H9 (cell line): Measurements from ENCODE around the gene CFAP61. TPM values are rescaled to one million over a fixed set of nuclear protein-coding genes. Genes with fewer than 3 reads are reported as not detected.

Experiments used
- DNase-seq: peaks from one replicate; pipeline ENCODE4 v3.0.0-alpha.2; 2017
- H2AFZ ChIP-seq: one replicate; pipeline ENCODE4 v1.6.1; 2013; ENCODE audit warnings: mild to moderate bottlenecking, low read length, control low read depth, moderate library complexity
- H2AK5ac ChIP-seq: 2 replicates; pipeline ENCODE4 v1.6.1; 2013; ENCODE audit warnings: low read length, control low read depth, mixed read lengths; ENCODE audit not compliant: insufficient read length
- H2BK120ac ChIP-seq: one replicate; pipeline ENCODE4 v1.6.1; 2013; ENCODE audit warnings: low read depth, mild to moderate bottlenecking, low read length, control low read depth, inconsistent platforms; ENCODE audit not compliant: poor library complexity, severe bottlenecking
- H2BK12ac ChIP-seq: 2 replicates; pipeline ENCODE4 v1.6.1; 2013; ENCODE audit warnings: low read length, control low read depth, mixed read lengths, low read depth; ENCODE audit not compliant: insufficient read length
- H2BK15ac ChIP-seq: 2 replicates; pipeline ENCODE4 v1.6.1; 2013; ENCODE audit warnings: low read depth, low read length, control low read depth
- H2BK20ac ChIP-seq: one replicate; pipeline ENCODE4 v1.6.1; 2013; ENCODE audit warnings: low read depth, mild to moderate bottlenecking, low read length, control low read depth, inconsistent platforms; ENCODE audit not compliant: poor library complexity, severe bottlenecking
- H2BK5ac ChIP-seq: 2 replicates; pipeline ENCODE4 v1.6.1; 2013; ENCODE audit warnings: low read length, control low read depth, mixed read lengths; ENCODE audit not compliant: insufficient read length
- H3K14ac ChIP-seq: 2 replicates; pipeline ENCODE4 v1.6.1; 2013; ENCODE audit warnings: low read length, control low read depth; ENCODE audit not compliant: insufficient read depth
- H3K18ac ChIP-seq: 2 replicates; pipeline ENCODE4 v1.6.1; 2013; ENCODE audit warnings: low read depth, mild to moderate bottlenecking, mixed read lengths, low read length, control low read depth; ENCODE audit not compliant: insufficient read length
- H3K23ac ChIP-seq: 2 replicates; pipeline ENCODE4 v1.6.1; 2013; ENCODE audit warnings: low read length, control low read depth, mixed read lengths, low read depth; ENCODE audit not compliant: insufficient read length
- H3K23me2 ChIP-seq: 2 replicates; pipeline ENCODE4 v1.6.1; 2013; ENCODE audit warnings: low read depth, mild to moderate bottlenecking, mixed read lengths, low read length, control low read depth; ENCODE audit not compliant: insufficient read length, poor library complexity, severe bottlenecking
- H3K27ac ChIP-seq: 2 replicates; pipeline ENCODE4 v1.5.1; 2013; ENCODE audit warnings: low read length, control low read depth, mixed read lengths, low read depth; ENCODE audit not compliant: insufficient read length
- H3K27me3 ChIP-seq: 2 replicates; pipeline ENCODE4 v1.6.1; 2013; ENCODE audit warnings: low read length, control low read depth, inconsistent platforms; ENCODE audit not compliant: insufficient read depth
- H3K4ac ChIP-seq: 2 replicates; pipeline ENCODE4 v1.6.1; 2013; ENCODE audit warnings: low read depth, mild to moderate bottlenecking, control low read depth, inconsistent platforms, low read length, moderate library complexity
- H3K4me1 ChIP-seq: 2 replicates; pipeline ENCODE4 v1.6.1; 2013; ENCODE audit warnings: low read length, control low read depth, inconsistent platforms; ENCODE audit not compliant: insufficient read depth
- H3K4me2 ChIP-seq: 2 replicates; pipeline ENCODE4 v1.6.1; 2013; ENCODE audit warnings: low read length, control low read depth, mixed read lengths; ENCODE audit not compliant: insufficient read length, insufficient read depth
- H3K56ac ChIP-seq: 2 replicates; pipeline ENCODE4 v1.6.1; 2013; ENCODE audit warnings: low read depth, mild to moderate bottlenecking, mixed read lengths, low read length, control low read depth; ENCODE audit not compliant: insufficient read length
- H3K79me1 ChIP-seq: 2 replicates; pipeline ENCODE4 v1.6.1; 2013; ENCODE audit warnings: low read depth, mild to moderate bottlenecking, moderate library complexity, low read length, control low read depth, inconsistent platforms; ENCODE audit not compliant: insufficient read depth, poor library complexity, severe bottlenecking
- H3K79me2 ChIP-seq: 2 replicates; pipeline ENCODE4 v1.6.1; 2013; ENCODE audit warnings: low read length, control low read depth, inconsistent platforms; ENCODE audit not compliant: insufficient read depth
- H3K9ac ChIP-seq: 2 replicates; pipeline ENCODE4 v1.6.1; 2013; ENCODE audit warnings: low read length, control low read depth, mixed read lengths; ENCODE audit not compliant: insufficient read length; ENCODE audit errors: extremely low read depth
- H3K9me3 ChIP-seq: one replicate; pipeline ENCODE4 v1.6.1; 2013; ENCODE audit warnings: low read depth, low read length, inconsistent platforms; ENCODE audit not compliant: control insufficient read depth
- H3T11ph ChIP-seq: one replicate; pipeline ENCODE4 v1.6.1; 2013; ENCODE audit warnings: mild to moderate bottlenecking, low read length, control low read depth, inconsistent platforms
- H4K20me1 ChIP-seq: one replicate; pipeline ENCODE4 v1.6.1; 2013; ENCODE audit not compliant: control insufficient read depth, insufficient read length, insufficient read depth
- H4K5ac ChIP-seq: 2 replicates; pipeline ENCODE4 v1.6.1; 2013; ENCODE audit warnings: low read depth, mild to moderate bottlenecking, mixed read lengths, low read length, control low read depth; ENCODE audit not compliant: insufficient read length
- H4K8ac ChIP-seq: replicated peaks from 2 replicates; pipeline ENCODE4 v1.6.1; 2013; ENCODE audit warnings: low read length, control low read depth, mixed read lengths, low read depth; ENCODE audit not compliant: insufficient read length
- H4K91ac ChIP-seq: 2 replicates; pipeline ENCODE4 v1.6.1; 2013; ENCODE audit warnings: low read depth, mild to moderate bottlenecking, moderate library complexity, mixed read lengths, low read length, control low read depth; ENCODE audit not compliant: insufficient read length
- H3K27ac Mint-ChIP-seq, 3 experiments: 2 replicates in 2 of 3; 3 replicates in 1 of 3; pipeline ENCODE4 v1.8.0; 2020 to 2021; ENCODE audit warnings: mixed read lengths in 3 of 3, mild to moderate bottlenecking in 1 of 3, moderate library complexity in 1 of 3
- H3K27me3 Mint-ChIP-seq: 2 replicates; pipeline ENCODE4 v1.8.0; 2021; ENCODE audit warnings: low read depth, mild to moderate bottlenecking, moderate library complexity, mixed read lengths
- H3K36me3 Mint-ChIP-seq, 3 experiments: 2 replicates in 2 of 3; 3 replicates in 1 of 3; pipeline ENCODE4 v1.8.0; 2020 to 2021; ENCODE audit warnings: low read depth in 3 of 3, mixed read lengths in 3 of 3; ENCODE audit not compliant: insufficient read depth in 1 of 3
- H3K4me1 Mint-ChIP-seq, 2 experiments: 2 replicates each; pipeline ENCODE4 v1.8.0; 2020; ENCODE audit warnings: mixed read lengths in 2 of 2
- H3K4me3 Mint-ChIP-seq, 2 experiments: 2 replicates in 1 of 2; 3 replicates in 1 of 2; pipeline ENCODE4 v1.8.0; 2020 to 2021; ENCODE audit warnings: mild to moderate bottlenecking in 2 of 2, mixed read lengths in 2 of 2, moderate library complexity in 1 of 2
- H3K9me3 Mint-ChIP-seq, 2 experiments: 2 replicates in 1 of 2; 3 replicates in 1 of 2; pipeline ENCODE4 v1.8.0; 2020; ENCODE audit warnings: mild to moderate bottlenecking in 2 of 2, mixed read lengths in 2 of 2, moderate library complexity in 1 of 2
- WGBS: extraction: QIAGEN DNeasy Blood & Tissue Kit; methylation state at CpG from one replicate; pipeline ENCODE4 v1.1.7; 2013; ENCODE audit warnings: missing lambda C conversion rate, low lambda C conversion rate, mixed read lengths; ENCODE audit not compliant: insufficient read length; ENCODE audit errors: extremely low coverage; 5-methylcytosine and 5-hydroxymethylcytosine counted together
- total RNA-seq: library from RNA; stranded (reverse); gene quantifications from 2 replicates; pipeline ENCODE4 v1.2.1, GENCODE V29; 2021
- TF ChIP-seq, protein P1 (sequence below): fragments of 200-600 bp; sonication (generic); conservative IDR thresholded peaks from 3 replicates; pipeline ENCODE4 v1.8.0; 2021; ENCODE audit warnings: antibody characterized with exemption, mild to moderate bottlenecking

The CFAP61 gene
- total RNA-seq, 1 experiment from 2014 or later = 0.44 TPM

DNA sequence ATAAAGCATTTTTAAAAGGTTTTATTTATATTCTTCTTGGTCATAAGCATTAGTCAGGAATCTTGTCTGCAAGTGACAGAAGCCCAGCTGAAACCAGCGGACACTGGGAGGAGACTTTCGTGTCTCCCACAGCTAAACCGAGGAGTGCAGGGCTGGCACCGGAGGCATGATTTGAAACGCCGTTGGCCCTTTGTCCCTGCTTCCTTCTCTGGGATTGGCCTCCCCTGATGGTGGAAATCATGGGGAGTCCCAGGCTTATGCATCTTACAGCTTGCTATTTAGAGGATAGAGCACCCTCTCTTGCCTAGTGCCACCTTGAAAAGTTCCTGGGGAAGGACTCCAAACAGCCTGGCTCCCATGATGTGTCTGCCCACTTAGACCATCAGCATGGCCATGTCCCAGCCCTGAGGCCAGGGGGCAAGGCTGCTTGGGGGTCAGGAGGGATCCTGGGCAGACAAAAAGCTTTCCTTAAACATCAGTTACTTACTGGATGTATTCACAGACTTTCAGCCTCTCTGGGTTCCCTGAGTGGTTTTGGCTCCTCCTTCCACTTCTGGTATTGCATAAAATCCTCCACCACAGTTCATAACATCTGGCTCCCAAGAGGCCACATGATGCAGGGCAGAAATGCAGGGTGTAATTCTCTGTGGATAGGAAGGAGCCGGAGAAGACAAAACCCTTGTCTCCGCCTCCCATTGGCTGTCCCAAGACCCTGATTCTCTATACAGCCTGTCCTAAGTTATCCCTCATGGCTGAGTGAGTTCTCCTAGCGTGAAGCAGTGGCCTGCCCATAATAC, 266.2 kb downstream of the CFAP61 start:
- H2BK20ac ChIP-seq = no peak overlapping the region
- no peaks in the 10 kb centered on the region for H3K4me1 ChIP-seq
- H4K91ac ChIP-seq = no peak overlapping the region
- Mint-ChIP-seq H3K27me3 (peaks cover 2% of the 10 kb centered on the region), H3K4me1 (no peaks in the 10 kb centered on the region), H3K9me3 (peaks cover 0 to 3% of the 10 kb centered on the region in 2 experiments; a peak in 3 of 5 replicates), H3K36me3 (no peaks in the 10 kb centered on the region; a peak in 2 of 7 replicates), H3K4me3 (no peak overlapping the region), H3K27ac (no peak overlapping the region)
- no peak overlapping the region for H3K14ac ChIP-seq
- H3T11ph ChIP-seq = no peak overlapping the region
- H4K20me1 ChIP-seq = no peaks in the 10 kb centered on the region
- H3K4ac ChIP-seq = no peak overlapping the region
- no peaks in the 10 kb centered on the region for H3K79me1 ChIP-seq
- no peaks in the 10 kb centered on the region for H3K23me2 ChIP-seq
- no peak overlapping the region for H2AFZ ChIP-seq
- DNase-seq = no peak
- no peak overlapping the region for H3K23ac ChIP-seq
- no peak overlapping the region for H4K8ac ChIP-seq
- no peak overlapping the region for H2BK5ac ChIP-seq
- no peak overlapping the region for H2BK12ac ChIP-seq
- no CpG with 5 or more reads among the region's 9 CpGs for WGBS
- no peaks in the 10 kb centered on the region for H3K9me3 ChIP-seq
- H2AK5ac ChIP-seq = no peak overlapping the region
- no peak overlapping the region for H3K18ac ChIP-seq
- H2BK120ac ChIP-seq = no peak overlapping the region
- H3K79me2 ChIP-seq = no peaks in the 10 kb centered on the region
- no peak overlapping the region for H3K4me2 ChIP-seq
- no peak overlapping the region for H3K9ac ChIP-seq
- no peaks in the 10 kb centered on the region for H3K27me3 ChIP-seq
- no peak overlapping the region for H3K56ac ChIP-seq
- TF ChIP-seq, protein P1, sequence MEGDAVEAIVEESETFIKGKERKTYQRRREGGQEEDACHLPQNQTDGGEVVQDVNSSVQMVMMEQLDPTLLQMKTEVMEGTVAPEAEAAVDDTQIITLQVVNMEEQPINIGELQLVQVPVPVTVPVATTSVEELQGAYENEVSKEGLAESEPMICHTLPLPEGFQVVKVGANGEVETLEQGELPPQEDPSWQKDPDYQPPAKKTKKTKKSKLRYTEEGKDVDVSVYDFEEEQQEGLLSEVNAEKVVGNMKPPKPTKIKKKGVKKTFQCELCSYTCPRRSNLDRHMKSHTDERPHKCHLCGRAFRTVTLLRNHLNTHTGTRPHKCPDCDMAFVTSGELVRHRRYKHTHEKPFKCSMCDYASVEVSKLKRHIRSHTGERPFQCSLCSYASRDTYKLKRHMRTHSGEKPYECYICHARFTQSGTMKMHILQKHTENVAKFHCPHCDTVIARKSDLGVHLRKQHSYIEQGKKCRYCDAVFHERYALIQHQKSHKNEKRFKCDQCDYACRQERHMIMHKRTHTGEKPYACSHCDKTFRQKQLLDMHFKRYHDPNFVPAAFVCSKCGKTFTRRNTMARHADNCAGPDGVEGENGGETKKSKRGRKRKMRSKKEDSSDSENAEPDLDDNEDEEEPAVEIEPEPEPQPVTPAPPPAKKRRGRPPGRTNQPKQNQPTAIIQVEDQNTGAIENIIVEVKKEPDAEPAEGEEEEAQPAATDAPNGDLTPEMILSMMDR = no peak
- no peak overlapping the region for H2BK15ac ChIP-seq
- H4K5ac ChIP-seq = no peak overlapping the region
- no peak overlapping the region for H3K27ac ChIP-seq
